ENCODE measurements around the gene TEX54. TPM values are rescaled to one million over a fixed set of nuclear protein-coding genes. Genes with fewer than 3 reads are reported as not detected.

The TEX54 gene
- total and polyA plus RNA-seq, 2 of the 13 experiments (the other 11 are each of a cell fraction or from before 2014, with no cell fraction given): not detected

- peak; percentile 27; the same call in 1 of the 2 replicates for TF ChIP-seq CTCF (CRISPR knock-in tag; IDR thresholded peaks at IDR 0.05)
- no peak for TF ChIP-seq PAF1 (CRISPR knock-in tag; IDR thresholded peaks at IDR 0.05)
- TF ChIP-seq ZBTB3 (CRISPR knock-in tag; IDR thresholded peaks at IDR 0.05; ENCODE audit: borderline replicate concordance, low read depth): 0 out of 2 replicates have a peak, but pooled peaks have one; percentile 82
- TF ChIP-seq ZSCAN31 (CRISPR knock-in tag; IDR thresholded peaks at IDR 0.05; ENCODE audit: low read depth): peak; percentile 35; the same call in 1 of the 2 replicates
- peak; percentile 65; the same call in 1 of the 2 replicates for TF ChIP-seq GATA4 (IDR thresholded peaks at IDR 0.05; ENCODE audit: borderline replicate concordance, low read depth)
- peak; percentile 97 for TF ChIP-seq KDM2A (CRISPR knock-in tag; IDR thresholded peaks at IDR 0.05; ENCODE audit: borderline replicate concordance, low read depth)
- 0 out of 2 replicates have a peak, but pooled peaks have one; percentile 62 for TF ChIP-seq RELA (CRISPR knock-in tag; IDR thresholded peaks at IDR 0.05)
- peak; percentile 100 for TF ChIP-seq GABPB1 (CRISPR knock-in tag; IDR thresholded peaks at IDR 0.05)
- peak; percentile 98 for TF ChIP-seq KAT8 (CRISPR knock-in tag; IDR thresholded peaks at IDR 0.05)
- TF ChIP-seq ZNF274 (CRISPR knock-in tag; IDR thresholded peaks at IDR 0.05): no peak
- no peak; the same call in 1 of the 2 replicates for TF ChIP-seq TRAFD1 (CRISPR knock-in tag; IDR thresholded peaks at IDR 0.05; ENCODE audit: borderline replicate concordance)
- TF ChIP-seq THRA (CRISPR knock-in tag; IDR thresholded peaks at IDR 0.05; ENCODE audit: borderline replicate concordance): peak; percentile 66; the same call in 1 of the 2 replicates
- TF ChIP-seq POLR2AphosphoS5 (IDR thresholded peaks at IDR 0.05; ENCODE audit: low read depth, low read length): peak; percentile 96
- no peak for TF ChIP-seq NPAS2 (CRISPR knock-in tag; IDR thresholded peaks at IDR 0.05; ENCODE audit: borderline replicate concordance)
- 0 out of 2 replicates have a peak, but pooled peaks have one; percentile 52 for TF ChIP-seq ZNF589 (CRISPR knock-in tag; conservative IDR thresholded peaks at IDR 0.05)
- no peak for TF ChIP-seq HOXA7 (CRISPR knock-in tag; IDR thresholded peaks at IDR 0.05)
- peak; percentile 62 for TF ChIP-seq NFRKB (IDR thresholded peaks at IDR 0.05)
- TF ChIP-seq ZNF839 (CRISPR knock-in tag; IDR thresholded peaks at IDR 0.05; ENCODE audit: borderline replicate concordance): 0 out of 2 replicates have a peak, but pooled peaks have one; percentile 31
- TF ChIP-seq FOXK2 (IDR thresholded peaks at IDR 0.05): peak; percentile 96
- TF ChIP-seq TAF15 (IDR thresholded peaks at IDR 0.05; ENCODE audit: low read depth, low read length, poor library complexity, severe bottlenecking): no peak
- no peak; the same call in 1 of the 2 replicates for TF ChIP-seq LBX2 (CRISPR knock-in tag; IDR thresholded peaks at IDR 0.05; ENCODE audit: borderline replicate concordance)
- peak; percentile 26; the same call in 1 of the 2 replicates for TF ChIP-seq WIZ (CRISPR knock-in tag; IDR thresholded peaks at IDR 0.05)
- TF ChIP-seq NR1H2 (CRISPR knock-in tag; IDR thresholded peaks at IDR 0.05; ENCODE audit: borderline replicate concordance, low read depth): 0 out of 2 replicates have a peak, but pooled peaks have one; percentile 72
- peak; percentile 31; the same call in 1 of the 2 replicates for TF ChIP-seq AKAP8 (CRISPR knock-in tag; IDR thresholded peaks at IDR 0.05)
Measured at GRCh38 chr11:62839050-62839945, 6.7 kb upstream of the TEX54 start, which contains the start of gene WDR74 (continued).
